Stimulated activated CD8-positive, alpha-beta memory T cell treated with anti-CD3 and anti-CD28 coated beads, Interleukin-15, amount 100 ng/mL, for 24 hours (primary cell): ENCODE data around the gene PPIH.
A peak's percentile ranks its signal among the peaks of the same experiment; 100 is the strongest.
"Not testable (repeated sequence)": the region's sequence is repeated elsewhere in the genome, so short reads cannot be mapped to it uniquely, and the experiment has no call there.

ENCODE experiments used
- DNase-seq: peaks from one replicate; pipeline ENCODE4 v3.0.0-alpha.2; 2020; ENCODE audit warnings: low read depth

Gene PPIH

GRCh38 chr1:42682484-42682738, 24.2 kb downstream of the PPIH start:
- not testable (repeated sequence) for DNase-seq

DNA sequence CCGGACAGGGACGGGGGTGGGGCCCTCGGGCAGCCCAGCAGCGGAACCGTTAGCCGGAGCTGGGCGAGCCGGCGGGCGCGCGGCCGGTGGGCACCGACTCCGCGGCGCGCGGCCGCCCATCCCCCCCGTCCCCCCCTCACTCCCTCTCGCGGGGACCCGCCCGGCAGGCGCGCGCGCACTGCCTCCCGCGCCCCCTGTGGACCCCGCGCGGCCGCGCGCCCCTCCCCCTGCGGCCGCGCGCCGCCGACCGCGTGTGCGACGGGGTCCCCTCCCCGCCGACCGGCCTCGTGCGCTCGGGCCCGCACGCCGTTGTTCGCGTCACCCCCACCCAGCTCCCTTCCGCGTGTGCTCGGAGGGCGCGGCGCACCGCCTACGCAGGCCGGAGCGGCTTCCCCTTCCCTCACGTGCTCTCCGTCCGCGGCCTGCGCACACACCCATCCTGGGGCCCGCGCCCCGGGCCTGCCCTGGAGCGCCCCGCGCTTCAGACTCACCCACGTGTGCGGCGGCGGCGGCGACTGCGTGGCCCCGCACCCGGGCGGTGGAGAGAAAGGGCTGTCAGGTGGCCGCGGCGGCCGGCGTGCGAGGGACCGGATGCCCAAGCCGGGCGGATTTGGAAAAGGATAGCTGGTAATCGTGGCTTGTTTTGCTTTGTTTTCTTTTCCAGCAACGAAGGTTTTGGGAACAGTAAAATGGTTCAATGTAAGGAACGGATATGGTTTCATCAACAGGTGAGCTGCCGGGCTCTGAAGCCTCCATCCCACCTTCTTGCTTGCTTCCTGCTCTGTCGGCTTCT, 24.7 kb downstream of the PPIH start:
- DNase-seq = peak; percentile 47

- DNase-seq = no peak
Observed at GRCh38 chr1:42684139-42684538, 25.9 kb downstream of the PPIH start.

- no peak for DNase-seq
Observed at GRCh38 chr1:42686418-42686817, 28.2 kb downstream of the PPIH start.

GRCh38 chr1:42689912-42690311, 31.7 kb downstream of the PPIH start:
- DNase-seq = no peak

DNA sequence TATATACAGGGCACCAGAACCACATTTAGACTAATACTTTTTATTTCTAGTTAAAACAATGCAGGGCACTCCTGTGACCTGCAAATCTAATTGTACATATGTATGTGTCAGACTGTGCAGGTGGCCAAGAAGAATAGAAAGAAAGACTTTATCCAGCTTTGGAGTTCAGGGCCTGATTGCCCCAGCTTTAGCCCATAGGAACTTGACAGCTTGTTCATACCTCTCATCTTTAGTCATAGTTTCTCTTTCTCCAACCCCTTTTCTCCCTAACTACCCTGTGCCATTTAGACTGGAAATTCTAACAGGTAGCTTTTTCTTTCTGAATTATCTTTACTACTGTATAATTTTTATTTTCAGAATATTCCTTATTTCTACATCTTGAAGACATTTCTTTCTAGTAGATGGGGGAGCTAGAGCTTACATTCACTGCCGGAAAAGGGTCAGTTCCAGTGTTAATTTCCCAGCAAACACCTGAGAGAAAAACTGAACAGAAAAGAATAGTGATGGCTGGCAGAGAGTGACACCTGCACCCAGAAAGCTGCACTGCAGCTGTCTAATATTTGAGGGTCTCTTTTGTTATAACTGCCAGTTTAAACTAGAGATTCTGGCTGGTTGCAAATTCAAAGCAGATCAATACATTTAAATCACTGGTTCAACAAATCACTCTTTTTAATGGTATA, 32.4 kb downstream of the PPIH start:
- no peak for DNase-seq

- DNase-seq = no peak
Observed at GRCh38 chr1:42691157-42691498, 32.9 kb downstream of the PPIH start.

- no peak for DNase-seq
Observed at GRCh38 chr1:42692461-42692860, 34.2 kb downstream of the PPIH start.

DNA sequence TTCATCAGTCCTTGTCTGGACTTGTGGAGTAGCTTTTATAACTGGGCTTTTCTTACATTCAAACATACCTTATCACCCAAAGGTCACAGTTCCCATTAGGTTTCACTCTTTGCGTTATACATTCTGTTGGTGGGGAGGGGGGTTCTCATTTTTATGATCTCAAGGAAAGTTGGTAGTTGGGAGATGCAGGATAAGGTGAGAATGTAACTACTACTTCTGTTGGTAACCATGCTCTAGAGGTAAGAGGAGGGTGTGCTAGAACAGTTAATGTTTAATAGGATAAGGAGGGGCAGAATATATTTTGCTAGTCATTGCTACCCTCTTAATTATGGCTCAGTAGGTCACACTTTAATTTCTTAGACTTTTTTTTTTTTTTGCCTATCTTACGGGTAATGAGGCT, 34.7 kb downstream of the PPIH start:
- DNase-seq = no peak

- no peak for DNase-seq
Observed at GRCh38 chr1:42698081-42698813, 40.0 kb downstream of the PPIH start.

DNA sequence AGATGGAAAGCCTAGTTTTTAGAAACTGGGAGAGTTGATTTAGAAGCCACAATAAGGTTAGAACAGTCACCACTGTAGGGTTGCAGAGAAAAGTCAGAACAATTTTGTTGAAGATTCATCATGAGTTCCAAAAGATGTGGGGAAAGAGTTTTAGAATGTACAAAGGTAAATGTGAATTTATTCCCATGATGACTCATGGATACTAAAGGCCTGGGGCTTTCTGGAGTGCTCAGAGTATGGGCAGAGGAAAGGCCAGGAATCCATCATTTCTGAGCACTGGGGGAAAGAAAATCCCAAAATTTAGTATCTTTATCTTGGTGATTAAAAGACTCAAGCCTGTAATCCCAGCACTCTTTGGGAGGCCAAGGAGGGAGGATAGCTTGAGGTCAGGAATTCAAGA, 41.8 kb downstream of the PPIH start:
- no peak for DNase-seq

- no peak for DNase-seq
Observed at GRCh38 chr1:42703888-42704464, 45.8 kb downstream of the PPIH start.

DNA sequence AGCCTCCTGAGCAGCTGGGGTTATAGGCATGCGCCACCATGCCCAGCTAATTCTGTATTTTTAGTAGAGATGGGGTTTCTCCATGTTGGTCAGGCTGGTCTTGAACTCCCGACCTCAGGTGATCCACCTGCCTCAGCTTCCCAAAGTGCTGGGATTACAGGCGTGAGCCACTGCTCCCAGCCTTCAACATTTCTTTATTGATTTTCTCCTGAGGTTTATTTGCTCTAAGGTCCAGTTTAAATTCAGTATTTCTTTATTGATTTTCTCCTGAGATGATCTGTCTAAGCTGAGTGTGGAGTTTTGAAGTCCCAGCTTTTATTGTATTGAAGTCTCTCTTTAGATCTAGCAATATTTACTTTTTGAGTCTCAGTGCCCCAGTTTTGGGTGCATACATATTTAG, 54.6 kb downstream of the PPIH start:
- DNase-seq = not testable (repeated sequence)

GRCh38 chr1:42713293-42713692, 55.1 kb downstream of the PPIH start:
- DNase-seq = no peak

DNA sequence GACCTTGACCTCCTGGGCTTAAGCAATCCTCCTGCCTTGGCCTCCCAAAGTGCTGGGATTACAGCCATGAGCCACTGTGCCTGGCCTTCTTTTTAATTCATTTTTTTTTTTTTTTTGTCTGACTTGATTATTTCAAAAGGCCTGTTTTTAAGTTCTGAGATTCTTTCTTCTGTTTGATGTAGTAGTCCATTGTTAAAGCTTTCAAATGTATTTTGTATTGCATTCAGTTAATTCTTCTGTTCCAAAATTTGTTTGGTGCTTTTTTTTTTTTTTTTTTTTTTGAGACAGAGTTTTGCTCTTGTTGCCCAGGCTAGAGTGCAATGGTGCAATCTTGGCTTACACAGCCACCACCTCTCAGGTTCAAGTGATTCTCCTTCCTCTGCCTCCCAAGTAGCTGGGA, 56.2 kb downstream of the PPIH start:
- not testable (repeated sequence) for DNase-seq

GRCh38 chr1:42720868-42721267, 62.6 kb downstream of the PPIH start:
- no peak for DNase-seq

DNA sequence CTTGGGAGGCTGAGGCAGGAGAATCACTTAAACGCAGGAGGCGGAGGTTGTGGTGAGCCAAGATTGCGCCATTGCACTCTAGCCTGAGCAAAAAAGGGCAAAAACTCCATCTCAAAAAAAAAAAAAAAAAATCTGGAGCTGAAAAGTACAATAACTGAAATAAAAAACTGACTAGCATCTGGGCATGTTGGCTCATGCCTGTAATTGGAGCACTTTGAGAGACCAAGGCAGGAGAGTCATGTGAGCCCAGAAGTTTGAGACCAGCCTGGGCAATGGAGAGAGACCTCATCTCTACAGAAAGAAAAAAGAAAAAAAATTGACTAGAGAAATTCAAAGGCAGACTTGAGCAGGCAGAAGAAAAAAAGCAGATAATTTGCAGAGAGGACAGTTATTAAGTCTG, 63.7 kb downstream of the PPIH start:
- no peak for DNase-seq

GRCh38 chr1:42722403-42722802, 64.2 kb downstream of the PPIH start:
- DNase-seq = not testable (repeated sequence)

DNA sequence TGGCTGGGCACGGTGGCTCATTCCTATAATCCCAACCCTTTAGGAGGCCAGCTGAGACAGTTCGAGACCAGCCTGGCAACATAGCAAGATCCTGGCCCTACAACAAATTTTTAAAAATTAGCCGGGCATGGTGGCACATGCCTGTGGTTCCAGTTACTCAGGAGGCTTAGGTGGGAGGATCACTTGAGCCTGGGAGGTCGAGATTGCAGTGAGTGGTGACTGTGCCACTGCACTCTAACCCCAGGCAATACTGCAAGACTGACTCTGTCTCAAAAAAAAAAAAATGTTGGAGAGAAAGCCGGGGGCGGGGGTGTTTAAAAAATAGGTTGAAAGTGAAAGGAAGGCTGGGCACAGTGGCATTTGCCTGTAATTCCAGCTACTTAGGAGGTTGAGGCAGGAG, 65.3 kb downstream of the PPIH start:
- DNase-seq = no peak

DNA sequence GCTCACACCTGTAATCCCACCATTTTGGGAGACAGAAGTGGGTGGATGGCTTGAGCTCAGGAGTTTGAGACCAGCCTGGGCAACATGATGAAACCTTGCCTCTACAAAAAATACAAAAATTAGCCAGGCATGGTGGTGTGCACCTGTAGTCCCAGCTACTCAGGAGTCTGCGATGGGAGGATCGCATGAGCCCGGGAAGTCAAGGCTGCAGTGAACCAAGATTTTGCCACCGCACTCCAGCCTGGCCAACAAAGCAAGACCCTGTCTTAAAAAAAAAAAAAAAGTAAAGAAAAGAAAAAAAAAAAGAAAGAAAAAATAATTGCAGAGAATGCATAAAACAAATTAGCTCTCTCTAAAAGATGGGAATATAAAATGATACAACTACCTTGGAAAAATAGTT, 67.6 kb downstream of the PPIH start:
- DNase-seq = not testable (repeated sequence)
